PC-9 (cell line): ENCODE results near the gene FAM184A. TPM values are rescaled to one million over a fixed set of nuclear protein-coding genes. Genes with fewer than 3 reads are reported as not detected.

ENCODE experiments used
- BruUV-seq: library from RNA; stranded (reverse); fragments of 400-500 nt; replicated peaks from 2 replicates; lab custom pipeline; 2021; lab: Mats Ljungman, UMichigan
- CTCF ChIA-PET: fragments of 300-600 bp; sonication (Branson Sonifier 250); formaldehyde crosslinking; loops from one replicate; lab custom pipeline; 2022; ENCODE audit warnings: antibody characterized with exemption; lab: Charles Lee
- POLR2A ChIA-PET: fragments of 300-600 bp; sonication (Branson Sonifier 250); formaldehyde crosslinking; loops from one replicate; lab custom pipeline; 2022; ENCODE audit warnings: antibody characterized with exemption; ENCODE audit not compliant: unreplicated experiment; lab: Charles Lee
- DNase-seq, 2 experiments: peaks; one replicate each; pipeline versions ENCODE4 v3.0.0 to v3.0.0-alpha.2; 2015 to 2022; ENCODE audit warnings: mixed read lengths in 1 of 2
- H2AFZ ChIP-seq: fragments of 200-600 bp; sonication (generic); 2 replicates; pipeline ENCODE4 v1.8.1; 2017; ENCODE audit warnings: antibody characterized with exemption
- H3F3A ChIP-seq: fragments of 200-600 bp; sonication (generic); 2 replicates; pipeline ENCODE4 v1.8.1; 2017; ENCODE audit warnings: antibody characterized with exemption, mild to moderate bottlenecking, low read depth; ENCODE audit not compliant: insufficient read depth
- H3K27ac ChIP-seq: fragments of 200-600 bp; sonication (generic); 2 replicates; pipeline ENCODE4 v1.6.1; 2016; ENCODE audit warnings: mixed run types
- H3K27me3 ChIP-seq: fragments of 200-600 bp; sonication (generic); 2 replicates; pipeline ENCODE4 v1.6.1; 2016; ENCODE audit warnings: low read depth, mixed run types; ENCODE audit not compliant: insufficient read depth
- H3K36me3 ChIP-seq: fragments of 200-600 bp; sonication (generic); 2 replicates; pipeline ENCODE4 v1.6.1; 2016; ENCODE audit warnings: low read depth, mixed run types
- H3K4me1 ChIP-seq: fragments of 200-600 bp; sonication (generic); replicated peaks from 2 replicates; pipeline ENCODE4 v1.6.1; 2016; ENCODE audit warnings: mixed run types; ENCODE audit not compliant: insufficient read depth
- H3K4me2 ChIP-seq: fragments of 200-600 bp; sonication (generic); 2 replicates; pipeline ENCODE4 v1.6.1; 2017; ENCODE audit warnings: mixed run types
- H3K4me3 ChIP-seq: fragments of 200-600 bp; sonication (generic); 2 replicates; pipeline ENCODE4 v1.6.1; 2016; ENCODE audit warnings: mixed run types
- H3K79me2 ChIP-seq: fragments of 200-600 bp; sonication (generic); 2 replicates; pipeline ENCODE4 v1.6.1; 2017; ENCODE audit warnings: low read depth, mixed run types
- H3K9me2 ChIP-seq: fragments of 200-600 bp; sonication (generic); 2 replicates; pipeline ENCODE4 v1.8.1; 2017; ENCODE audit warnings: mild to moderate bottlenecking; ENCODE audit not compliant: insufficient read depth
- H3K9me3 ChIP-seq: fragments of 200-600 bp; sonication (generic); 2 replicates; pipeline ENCODE4 v1.8.1; 2016; ENCODE audit warnings: low read depth; ENCODE audit not compliant: insufficient read depth
- H4K20me1 ChIP-seq: fragments of 200-600 bp; sonication (generic); 2 replicates; pipeline ENCODE4 v1.8.1; 2017; ENCODE audit not compliant: insufficient read depth
- CTCF ChIP-seq: fragments of 200-600 bp; sonication (generic); conservative IDR thresholded peaks from 2 replicates; pipeline ENCODE4 v1.6.1; 2017; ENCODE audit warnings: mixed run types, antibody characterized with exemption, mild to moderate bottlenecking, moderate library complexity
- EZH2 ChIP-seq: fragments of 200-600 bp; sonication (generic); IDR thresholded peaks from 2 replicates; pipeline ENCODE4 v1.8.0; 2017; ENCODE audit warnings: antibody characterized with exemption, low read depth
- intact Hi-C: fragments of 100-400 bp; cut with micrococcal nuclease; formaldehyde crosslinking; loops from one replicate; pipeline ENCODE4 v1.10.0; 2022; ENCODE audit not compliant: unreplicated experiment
- total RNA-seq: library from RNA; stranded (reverse); gene quantifications from 2 replicates; pipeline ENCODE4 v1.2.3, GENCODE V29; 2021

Gene FAM184A
- total RNA-seq, 1 experiment from 2014 or later = 0.85 TPM

- Histone ChIP-seq H3K27me3 (no peaks in the 10 kb centered on the region), H3K9me3 (no peaks in the 10 kb centered on the region), H4K20me1 (no peaks in the 10 kb centered on the region), H3K4me3 (no peak overlapping the region), H3K4me2 (no peak overlapping the region), H3K36me3 (no peaks in the 10 kb centered on the region), H2AFZ (no peak overlapping the region), H3K79me2 (no peaks in the 10 kb centered on the region), H3K4me1 (peaks cover 20% of the 10 kb centered on the region), H3K9me2 (no peaks in the 10 kb centered on the region), H3F3A (peaks cover 11% of the 10 kb centered on the region), H3K27ac (no peak overlapping the region)
- BruUV-seq = no TSS peak
- ChIA-PET POLR2A (no interaction called here), CTCF (no interaction called here)
- intact Hi-C loops = no loop called here
- DNase-seq = no peak
- TF ChIP-seq EZH2 (no peak), CTCF (no peak)
These were observed 3.1 kb downstream of the FAM184A start for GRCh38 chr6:119075200-119075981.

GRCh38 chr6:119073307-119074051, 5.0 kb downstream of the FAM184A start:
- Histone ChIP-seq H3K79me2 (no peaks in the 10 kb centered on the region), H4K20me1 (no peaks in the 10 kb centered on the region), H3K9me2 (no peaks in the 10 kb centered on the region), H3F3A (peaks cover 11% of the 10 kb centered on the region), H2AFZ (no peak overlapping the region), H3K4me3 (no peak overlapping the region), H3K4me2 (no peak overlapping the region), H3K4me1 (peaks cover 9% of the 10 kb centered on the region; the same call in 1 of the 2 replicates), H3K27me3 (no peaks in the 10 kb centered on the region), H3K27ac (no peak overlapping the region), H3K36me3 (no peaks in the 10 kb centered on the region), H3K9me3 (no peaks in the 10 kb centered on the region)
- DNase-seq = no peak
- CTCF ChIA-PET = no interaction called here
- intact Hi-C loops = no loop called here
- POLR2A ChIA-PET = no interaction called here
- BruUV-seq = no TSS peak
- TF ChIP-seq EZH2 = no peak
- no peak for TF ChIP-seq CTCF

GRCh38 chr6:119071576-119071975, 6.9 kb downstream of the FAM184A start:
- no peak overlapping the region for H3K4me2 ChIP-seq
- no peaks in the 10 kb centered on the region for H3F3A ChIP-seq
- intact Hi-C loops = no loop called here
- no peaks in the 10 kb centered on the region for H3K9me3 ChIP-seq
- no peak overlapping the region for H3K4me3 ChIP-seq
- no peak overlapping the region for H3K27ac ChIP-seq
- H3K36me3 ChIP-seq = no peaks in the 10 kb centered on the region
- H3K79me2 ChIP-seq = no peaks in the 10 kb centered on the region
- H4K20me1 ChIP-seq = no peaks in the 10 kb centered on the region
- TF ChIP-seq CTCF (no peak), EZH2 (no peak)
- no peaks in the 10 kb centered on the region for H3K27me3 ChIP-seq
- H3K9me2 ChIP-seq = no peaks in the 10 kb centered on the region
- no peak overlapping the region for H2AFZ ChIP-seq
- ChIA-PET POLR2A (no interaction called here), CTCF (no interaction called here)
- no peak for DNase-seq
- BruUV-seq = no TSS peak
- no peaks in the 10 kb centered on the region for H3K4me1 ChIP-seq
